Right atrium auricular region (tissue), 2 donors: ENCODE measurements around the gene COL27A1. TPM values are rescaled to one million over a fixed set of nuclear protein-coding genes. Genes with fewer than 3 reads are reported as not detected.

Source experiments
- DNase-seq: peaks from one replicate; pipeline ENCODE4 v3.0.0-alpha.2; 2019; ENCODE audit warnings: low spot score
- H3K27ac ChIP-seq, 2 donors: fragments of 200-600 bp; sonication (generic); 1 replicate in 1 of 2; 2 replicates in 1 of 2; pipeline ENCODE4 v1.5.1; 2016 to 2019
- H3K27me3 ChIP-seq, 2 donors: fragments of 200-600 bp; sonication (generic); one replicate each; pipeline versions ENCODE4 v1.5.1 to v1.6.0; 2017 to 2019
- H3K36me3 ChIP-seq: fragments of 200-600 bp; sonication (generic); one replicate; pipeline ENCODE4 v1.5.1; 2016
- H3K4me1 ChIP-seq, 2 donors: fragments of 200-600 bp; sonication (generic); one replicate each; pipeline versions ENCODE4 v1.5.1 to v1.6.0; 2017 to 2019
- H3K4me3 ChIP-seq, 2 donors: fragments of 200-600 bp; sonication (generic); 1 replicate in 1 of 2; 2 replicates in 1 of 2; pipeline ENCODE4 v1.5.1; 2017 to 2019; ENCODE audit warnings: mild to moderate bottlenecking in 1 of 2, moderate library complexity in 1 of 2
- H3K9me3 ChIP-seq, 2 donors: fragments of 200-600 bp; sonication (generic); one replicate each; pipeline ENCODE4 v1.5.1; 2019
- total RNA-seq, 2 donors: library from RNA; depleted of rRNA; stranded (reverse); fragments of >200 nt; gene quantifications; one replicate each; pipeline ENCODE4 v1.1.0, GENCODE V29; 2016
- TF ChIP-seq, protein P1 (sequence below), 2 donors: fragments of 200-600 bp; sonication (generic); IDR thresholded peaks; one replicate each; pipeline ENCODE4 v1.5.1; 2019; ENCODE audit warnings: antibody characterized with exemption in 2 of 2

COL27A1 gene
- total RNA-seq, 2 donors from 2014 or later = 1.5 to 2.7 TPM

DNA sequence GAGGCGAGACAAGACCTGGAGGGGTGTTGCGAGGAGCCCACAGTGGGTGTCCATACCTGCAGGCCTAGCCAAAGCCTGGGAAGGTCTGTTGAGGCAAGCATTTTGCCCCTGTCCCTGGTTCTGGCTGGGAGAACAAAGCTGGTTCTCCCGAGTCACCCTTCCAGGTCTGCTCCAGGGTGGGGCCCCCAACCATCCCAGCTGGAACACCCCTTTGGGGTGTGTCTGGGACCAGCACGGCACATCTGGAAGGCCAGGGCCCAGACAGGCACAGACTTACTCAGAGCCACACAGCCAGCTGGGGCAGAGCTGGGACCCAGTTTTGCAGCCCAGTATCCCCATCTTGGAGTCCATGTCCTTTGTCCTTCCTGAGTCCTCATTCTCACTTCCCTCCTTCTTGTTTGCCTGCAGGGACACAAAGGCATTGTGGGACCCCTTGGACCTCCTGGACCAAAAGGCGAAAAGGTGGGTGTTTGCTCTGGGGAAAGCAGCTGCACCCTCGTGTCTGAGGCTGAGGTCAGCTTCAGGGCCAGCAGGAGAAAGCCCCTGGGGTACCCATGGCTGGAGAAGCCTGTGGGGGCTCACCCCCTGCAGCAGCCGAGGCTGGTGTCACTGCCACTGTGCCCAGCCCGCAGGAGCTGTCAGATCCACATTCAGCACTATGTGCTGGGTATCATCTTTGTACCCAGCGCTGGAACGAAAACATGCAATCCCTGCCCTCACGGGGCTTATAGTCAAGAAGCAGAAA lies 129.2 kb downstream of the COL27A1 start:
- no peak for DNase-seq
- TF ChIP-seq, protein P1, sequence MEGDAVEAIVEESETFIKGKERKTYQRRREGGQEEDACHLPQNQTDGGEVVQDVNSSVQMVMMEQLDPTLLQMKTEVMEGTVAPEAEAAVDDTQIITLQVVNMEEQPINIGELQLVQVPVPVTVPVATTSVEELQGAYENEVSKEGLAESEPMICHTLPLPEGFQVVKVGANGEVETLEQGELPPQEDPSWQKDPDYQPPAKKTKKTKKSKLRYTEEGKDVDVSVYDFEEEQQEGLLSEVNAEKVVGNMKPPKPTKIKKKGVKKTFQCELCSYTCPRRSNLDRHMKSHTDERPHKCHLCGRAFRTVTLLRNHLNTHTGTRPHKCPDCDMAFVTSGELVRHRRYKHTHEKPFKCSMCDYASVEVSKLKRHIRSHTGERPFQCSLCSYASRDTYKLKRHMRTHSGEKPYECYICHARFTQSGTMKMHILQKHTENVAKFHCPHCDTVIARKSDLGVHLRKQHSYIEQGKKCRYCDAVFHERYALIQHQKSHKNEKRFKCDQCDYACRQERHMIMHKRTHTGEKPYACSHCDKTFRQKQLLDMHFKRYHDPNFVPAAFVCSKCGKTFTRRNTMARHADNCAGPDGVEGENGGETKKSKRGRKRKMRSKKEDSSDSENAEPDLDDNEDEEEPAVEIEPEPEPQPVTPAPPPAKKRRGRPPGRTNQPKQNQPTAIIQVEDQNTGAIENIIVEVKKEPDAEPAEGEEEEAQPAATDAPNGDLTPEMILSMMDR (IDR thresholded peaks at IDR 0.05) = no peak
- Histone ChIP-seq H3K4me3 (no peak overlapping the region), H3K9me3 (no peaks in the 10 kb centered on the region), H3K36me3 (no peaks in the 10 kb centered on the region), H3K4me1 (peaks cover 0 to 10% of the 10 kb centered on the region in 2 donors), H3K27ac (no peak overlapping the region), H3K27me3 (no peaks in the 10 kb centered on the region)

DNA sequence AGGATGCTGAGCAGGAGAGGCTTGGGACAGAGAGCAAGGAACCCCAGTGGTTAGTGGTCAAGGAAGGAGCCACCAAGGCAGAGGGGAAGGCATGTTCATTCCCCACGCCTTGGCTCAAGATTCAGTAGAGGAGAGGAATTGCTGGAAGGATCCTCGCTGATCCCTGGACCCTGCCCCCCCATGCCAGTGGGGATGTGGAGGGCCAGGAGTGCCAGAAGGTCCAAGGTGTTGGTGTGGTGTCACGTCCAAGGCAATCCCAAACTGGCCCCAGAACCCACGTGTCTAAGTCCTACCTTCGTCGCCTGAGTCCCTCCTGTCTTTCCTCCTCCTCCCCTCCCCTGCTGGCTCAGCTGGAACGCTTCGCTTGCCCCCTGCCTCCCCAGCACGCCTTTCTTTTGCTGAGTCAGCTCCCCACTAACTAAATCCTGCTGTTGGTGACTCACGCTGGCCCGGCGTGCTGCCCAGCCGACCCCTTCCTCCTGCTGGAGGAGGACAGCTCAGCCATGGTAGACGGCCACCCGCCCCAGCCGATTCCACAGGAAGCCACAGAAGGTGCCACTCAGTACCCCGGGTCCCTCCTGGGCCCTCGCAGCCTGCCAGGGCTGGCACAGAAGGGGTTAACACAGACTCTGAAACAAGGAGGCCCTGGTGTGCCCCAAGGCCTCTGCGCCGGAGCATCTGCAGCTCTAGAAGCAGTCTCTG lies 130.0 kb downstream of the COL27A1 start:
- Histone ChIP-seq H3K4me3 (no peak overlapping the region), H3K4me1 (peaks cover 0 to 10% of the 10 kb centered on the region in 2 donors), H3K9me3 (no peaks in the 10 kb centered on the region), H3K27ac (no peak overlapping the region), H3K36me3 (no peaks in the 10 kb centered on the region), H3K27me3 (no peaks in the 10 kb centered on the region)
- DNase-seq = no peak
- TF ChIP-seq, protein P1 (IDR thresholded peaks at IDR 0.05) = no peak

DNA sequence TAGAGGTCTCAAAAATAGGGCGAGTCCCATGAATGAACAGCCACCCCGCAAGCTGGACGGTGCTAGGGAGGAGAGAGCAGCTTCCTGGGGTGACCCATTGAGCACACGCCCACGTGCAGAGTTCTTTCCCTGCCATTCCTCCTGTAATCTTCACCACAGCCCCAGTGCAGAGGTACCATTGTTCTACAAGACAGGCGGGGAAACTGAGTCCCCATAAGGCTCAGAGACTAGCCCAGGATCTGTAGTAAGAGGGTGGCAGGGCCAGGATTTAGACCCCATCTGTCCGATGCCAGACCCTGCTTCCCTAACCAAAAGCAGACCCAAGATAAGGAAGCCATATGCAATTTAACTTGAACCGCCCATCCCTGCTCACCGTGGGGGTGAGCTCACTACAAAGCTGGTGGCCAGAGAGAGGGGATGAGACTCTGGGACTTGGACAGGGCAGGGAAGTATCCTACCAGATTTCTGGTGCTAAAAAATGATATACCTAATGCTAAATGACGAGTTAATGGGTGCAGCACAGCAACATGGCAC lies 130.9 kb downstream of the COL27A1 start:
- no peaks in the 10 kb centered on the region for H3K9me3 ChIP-seq
- H3K36me3 ChIP-seq = no peaks in the 10 kb centered on the region
- H3K4me3 ChIP-seq = no peak overlapping the region
- TF ChIP-seq, protein P1 (IDR thresholded peaks at IDR 0.05) = no peak
- no peak for DNase-seq
- H3K27ac ChIP-seq = no peak overlapping the region
- H3K4me1 ChIP-seq = peaks cover 0 to 8% of the 10 kb centered on the region in 2 donors
- no peaks in the 10 kb centered on the region for H3K27me3 ChIP-seq

DNA sequence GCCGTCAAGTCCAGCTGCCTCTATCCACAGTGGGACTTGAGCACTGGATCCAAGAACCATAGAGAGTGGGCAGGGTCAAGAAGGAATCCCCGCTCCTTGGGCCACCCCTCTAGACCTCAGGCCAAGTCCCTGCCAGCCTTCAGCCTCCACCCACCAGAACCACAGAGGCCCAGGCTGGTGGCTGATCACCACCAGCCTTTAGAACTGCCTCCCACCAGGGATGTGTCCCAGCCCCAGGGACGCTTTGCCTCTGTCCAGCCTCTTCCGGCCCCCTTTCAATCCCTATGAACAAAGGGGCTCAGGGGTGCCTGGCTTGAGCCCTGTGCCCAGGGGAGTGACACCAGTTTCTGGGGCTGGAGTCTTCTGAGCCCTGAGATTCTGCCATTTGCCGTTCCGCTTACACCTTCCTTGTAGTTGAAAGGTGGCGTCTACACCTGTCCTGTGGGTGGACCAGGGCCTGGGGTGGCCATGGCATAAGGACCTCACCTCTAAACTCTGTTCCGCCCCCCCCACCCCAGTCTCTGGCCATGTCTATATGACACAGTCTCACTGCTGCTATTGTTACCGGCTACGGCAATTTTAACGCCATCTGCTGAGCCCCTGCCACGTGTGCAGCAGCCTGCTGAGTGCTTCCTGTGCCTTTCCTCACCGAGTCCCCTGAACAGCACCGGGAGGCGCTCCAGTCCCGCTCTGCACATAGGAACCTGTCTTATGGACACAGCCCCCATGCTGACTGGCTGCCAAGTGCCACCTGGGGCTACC lies 131.8 kb downstream of the COL27A1 start:
- H3K27ac ChIP-seq = no peak overlapping the region
- H3K9me3 ChIP-seq = no peaks in the 10 kb centered on the region
- TF ChIP-seq, protein P1 (IDR thresholded peaks at IDR 0.05) = no peak
- no peak overlapping the region for H3K4me3 ChIP-seq
- DNase-seq = no peak
- no peaks in the 10 kb centered on the region for H3K36me3 ChIP-seq
- no peaks in the 10 kb centered on the region for H3K27me3 ChIP-seq
- H3K4me1 ChIP-seq = no peaks in the 10 kb centered on the region

DNA sequence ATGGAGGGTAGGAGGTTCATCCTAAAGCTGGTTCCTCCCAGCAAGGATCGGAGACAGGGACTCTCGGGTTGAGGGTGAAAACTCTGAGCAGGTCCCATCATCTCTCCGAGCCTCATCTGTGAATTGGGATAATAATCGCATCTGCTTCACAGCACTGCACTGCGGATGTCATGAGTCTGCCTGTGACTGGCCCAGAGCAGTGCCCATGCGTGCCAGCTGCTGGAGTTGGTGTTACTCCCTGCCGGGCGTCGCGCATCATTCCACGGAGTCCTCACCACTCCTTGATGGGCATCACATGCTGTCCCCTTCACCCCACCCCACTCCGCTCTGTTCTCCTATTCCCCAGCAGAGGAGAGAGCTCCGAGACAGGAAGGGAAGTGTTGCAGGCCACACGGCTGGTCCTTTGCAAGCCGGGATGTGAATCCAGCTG lies 132.4 kb downstream of the COL27A1 start:
- TF ChIP-seq, protein P1 (IDR thresholded peaks at IDR 0.05) = no peak
- Histone ChIP-seq H3K27ac (no peak overlapping the region), H3K36me3 (no peaks in the 10 kb centered on the region), H3K27me3 (no peaks in the 10 kb centered on the region), H3K4me1 (no peaks in the 10 kb centered on the region), H3K9me3 (no peaks in the 10 kb centered on the region), H3K4me3 (no peak overlapping the region)
- DNase-seq = no peak
